Activated CD4-positive, alpha-beta T cell treated with anti-CD3 and anti-CD28 coated beads, Interleukin-2, amount 10 ng/mL, durations not matched to agents 24 days and 14 days (primary cell): Measurements from ENCODE around the gene RARRES1. TPM values are rescaled to one million over a fixed set of nuclear protein-coding genes. Genes with fewer than 3 reads are reported as not detected.
"Not testable (repeated sequence)": the region's sequence is repeated elsewhere in the genome, so short reads cannot be mapped to it uniquely, and the experiment has no call there.

Experiments
- DNase-seq: peaks from one replicate; pipeline ENCODE4 v3.0.0; 2022
- H3K27ac Mint-ChIP-seq: one replicate; pipeline ENCODE4 v1.8.0; 2022; ENCODE audit warnings: mild to moderate bottlenecking, mixed read lengths
- H3K27me3 Mint-ChIP-seq: one replicate; pipeline ENCODE4 v1.8.0; 2022; ENCODE audit warnings: mixed read lengths
- H3K36me3 Mint-ChIP-seq: one replicate; pipeline ENCODE4 v1.8.0; 2022; ENCODE audit warnings: low read depth, mild to moderate bottlenecking, mixed read lengths
- H3K4me1 Mint-ChIP-seq: one replicate; pipeline ENCODE4 v1.8.0; 2021; ENCODE audit warnings: mixed read lengths
- H3K4me3 Mint-ChIP-seq: one replicate; pipeline ENCODE4 v1.8.0; 2022; ENCODE audit warnings: mild to moderate bottlenecking, moderate library complexity, mixed read lengths
- H3K9me3 Mint-ChIP-seq: one replicate; pipeline ENCODE4 v1.8.0; 2021; ENCODE audit warnings: mixed read lengths
- intact Hi-C: fragments of 100-400 bp; cut with micrococcal nuclease; formaldehyde crosslinking; loops from one replicate; pipeline ENCODE4 v1.15.1; 2023
- total RNA-seq: library from RNA; stranded (reverse); gene quantifications from 2 replicates; pipeline ENCODE4 v1.2.3, GENCODE V29; 2022

The RARRES1 gene
- total RNA-seq, 1 donor from 2014 or later = not detected

- Mint-ChIP-seq H3K27me3 (no peaks in the 10 kb centered on the region), H3K4me3 (no peak overlapping the region), H3K27ac (peak overlapping the region; percentile 21), H3K9me3 (no peaks in the 10 kb centered on the region), H3K36me3 (peaks cover 22% of the 10 kb centered on the region), H3K4me1 (peaks cover 18% of the 10 kb centered on the region)
- no peak for DNase-seq
- intact Hi-C loops = no loop called here
Observed at GRCh38 chr3:158712443-158712842, 19.8 kb downstream of the RARRES1 start.

- Mint-ChIP-seq H3K27ac (no peak overlapping the region), H3K27me3 (no peaks in the 10 kb centered on the region)
- DNase-seq = no peak
Observed at GRCh38 chr3:158711886-158712285, 20.4 kb downstream of the RARRES1 start.

GRCh38 chr3:158710601-158711000 is 21.7 kb downstream of the RARRES1 start:
- intact Hi-C loops = no loop called here
- DNase-seq = no peak
- Mint-ChIP-seq H3K4me3 (no peak overlapping the region), H3K4me1 (peaks cover 13% of the 10 kb centered on the region), H3K36me3 (peaks cover 33% of the 10 kb centered on the region), H3K9me3 (no peaks in the 10 kb centered on the region), H3K27me3 (no peaks in the 10 kb centered on the region), H3K27ac (no peak overlapping the region)

More at GRCh38 chr3:158711886-158712285, 20.4 kb downstream of the RARRES1 start:
- H3K36me3 Mint-ChIP-seq = peaks cover 28% of the 10 kb centered on the region
- H3K4me3 Mint-ChIP-seq = no peak overlapping the region
- H3K9me3 Mint-ChIP-seq = no peaks in the 10 kb centered on the region
- intact Hi-C loops = no loop called here
- H3K4me1 Mint-ChIP-seq = peaks cover 13% of the 10 kb centered on the region

GRCh38 chr3:158709666-158710083 is 22.6 kb downstream of the RARRES1 start:
- DNase-seq = no peak
- intact Hi-C loops = no loop called here
- Mint-ChIP-seq H3K27ac (no peak overlapping the region), H3K27me3 (no peaks in the 10 kb centered on the region), H3K4me3 (no peak overlapping the region), H3K4me1 (peaks cover 13% of the 10 kb centered on the region), H3K9me3 (no peaks in the 10 kb centered on the region), H3K36me3 (peaks cover 33% of the 10 kb centered on the region)

GRCh38 chr3:158703566-158703965 is 28.7 kb downstream of the RARRES1 start:
- H3K27ac Mint-ChIP-seq = no peak overlapping the region
- no peaks in the 10 kb centered on the region for H3K27me3 Mint-ChIP-seq
- peaks cover 38% of the 10 kb centered on the region for H3K36me3 Mint-ChIP-seq
- H3K4me1 Mint-ChIP-seq = peaks cover 8% of the 10 kb centered on the region
- no peaks in the 10 kb centered on the region for H3K9me3 Mint-ChIP-seq
- no peak overlapping the region for H3K4me3 Mint-ChIP-seq
- DNase-seq = no peak
- intact Hi-C loops = no loop called here

GRCh38 chr3:158702815-158703481 is 29.3 kb downstream of the RARRES1 start:
- H3K27me3 Mint-ChIP-seq = no peaks in the 10 kb centered on the region
- H3K9me3 Mint-ChIP-seq = no peaks in the 10 kb centered on the region
- no peak overlapping the region for H3K4me3 Mint-ChIP-seq
- DNase-seq = no peak
- peaks cover 8% of the 10 kb centered on the region for H3K4me1 Mint-ChIP-seq
- no peak overlapping the region for H3K27ac Mint-ChIP-seq
- intact Hi-C loops = no loop called here
- peaks cover 33% of the 10 kb centered on the region for H3K36me3 Mint-ChIP-seq

- Mint-ChIP-seq H3K4me3 (no peak overlapping the region), H3K4me1 (peaks cover 8% of the 10 kb centered on the region), H3K27me3 (no peaks in the 10 kb centered on the region), H3K27ac (no peak overlapping the region), H3K9me3 (no peaks in the 10 kb centered on the region), H3K36me3 (peaks cover 27% of the 10 kb centered on the region)
- no peak for DNase-seq
- intact Hi-C loops = no loop called here
Observed at GRCh38 chr3:158701420-158702065, 30.7 kb downstream of the RARRES1 start.

GRCh38 chr3:158700559-158700958 is 31.7 kb downstream of the RARRES1 start:
- Mint-ChIP-seq H3K27me3 (no peaks in the 10 kb centered on the region), H3K27ac (no peak overlapping the region), H3K4me3 (no peak overlapping the region), H3K4me1 (peaks cover 8% of the 10 kb centered on the region), H3K9me3 (no peaks in the 10 kb centered on the region), H3K36me3 (peaks cover 23% of the 10 kb centered on the region)
- intact Hi-C loops = no loop called here
- DNase-seq = no peak

- H3K4me1 Mint-ChIP-seq = no peaks in the 10 kb centered on the region
- no peak overlapping the region for H3K4me3 Mint-ChIP-seq
- no peaks in the 10 kb centered on the region for H3K27me3 Mint-ChIP-seq
- H3K36me3 Mint-ChIP-seq = peaks cover 30% of the 10 kb centered on the region
- intact Hi-C loops = no loop called here
- H3K27ac Mint-ChIP-seq = no peak overlapping the region
- DNase-seq = no peak
- H3K9me3 Mint-ChIP-seq = no peaks in the 10 kb centered on the region
Observed at GRCh38 chr3:158696618-158697017, 35.6 kb downstream of the RARRES1 start.

- H3K36me3 Mint-ChIP-seq = peaks cover 36% of the 10 kb centered on the region
- H3K27me3 Mint-ChIP-seq, H3K4me1 Mint-ChIP-seq, H3K9me3 Mint-ChIP-seq, DNase-seq, H3K27ac Mint-ChIP-seq, H3K4me3 Mint-ChIP-seq, intact Hi-C loops: not testable (repeated sequence)
Observed at GRCh38 chr3:158693866-158694456, 38.3 kb downstream of the RARRES1 start.

GRCh38 chr3:158685159-158685558 is 47.1 kb downstream of the RARRES1 start:
- Mint-ChIP-seq H3K4me1 (peaks cover 1% of the 10 kb centered on the region), H3K4me3 (no peak overlapping the region), H3K27ac (no peak overlapping the region), H3K9me3 (no peaks in the 10 kb centered on the region), H3K36me3 (peaks cover 23% of the 10 kb centered on the region), H3K27me3 (no peaks in the 10 kb centered on the region)
- DNase-seq = no peak
- intact Hi-C loops = no loop called here

- intact Hi-C loops = no loop called here
- Mint-ChIP-seq H3K27me3 (no peaks in the 10 kb centered on the region), H3K27ac (no peak overlapping the region), H3K36me3 (peaks cover 25% of the 10 kb centered on the region), H3K4me1 (peaks cover 1% of the 10 kb centered on the region), H3K4me3 (no peak overlapping the region), H3K9me3 (no peaks in the 10 kb centered on the region)
- DNase-seq = no peak
Observed at GRCh38 chr3:158683230-158683962, 48.9 kb downstream of the RARRES1 start.

GRCh38 chr3:158680861-158681260 is 51.4 kb downstream of the RARRES1 start:
- Mint-ChIP-seq H3K4me3 (no peak overlapping the region), H3K9me3 (no peaks in the 10 kb centered on the region), H3K4me1 (no peaks in the 10 kb centered on the region), H3K27me3 (no peaks in the 10 kb centered on the region), H3K36me3 (peaks cover 27% of the 10 kb centered on the region), H3K27ac (no peak overlapping the region)
- intact Hi-C loops = no loop called here
- no peak for DNase-seq

- Mint-ChIP-seq H3K36me3 (peaks cover 24% of the 10 kb centered on the region), H3K27ac (no peak overlapping the region)
Observed at GRCh38 chr3:158679547-158680000, 52.7 kb downstream of the RARRES1 start.

More at GRCh38 chr3:158679547-158680000, 52.7 kb downstream of the RARRES1 start:
- H3K27me3 Mint-ChIP-seq = no peaks in the 10 kb centered on the region
- H3K4me1 Mint-ChIP-seq = no peaks in the 10 kb centered on the region
- intact Hi-C loops = no loop called here
- H3K4me3 Mint-ChIP-seq = no peak overlapping the region
- H3K9me3 Mint-ChIP-seq = no peaks in the 10 kb centered on the region
- no peak for DNase-seq
